GM20000 (cell line): Measurements from ENCODE around the gene DST.

Experiments used
- DNase-seq: peaks from one replicate; pipeline ENCODE4 v3.0.0; 2012; ENCODE audit warnings: low spot score
- TF ChIP-seq, protein P1 (sequence below): IDR thresholded peaks from 2 replicates; pipeline ENCODE4 v1.5.1; 2012; ENCODE audit warnings: mild to moderate bottlenecking, control low read depth; ENCODE audit errors: extremely low read depth, missing control alignments

The DST gene

DNA sequence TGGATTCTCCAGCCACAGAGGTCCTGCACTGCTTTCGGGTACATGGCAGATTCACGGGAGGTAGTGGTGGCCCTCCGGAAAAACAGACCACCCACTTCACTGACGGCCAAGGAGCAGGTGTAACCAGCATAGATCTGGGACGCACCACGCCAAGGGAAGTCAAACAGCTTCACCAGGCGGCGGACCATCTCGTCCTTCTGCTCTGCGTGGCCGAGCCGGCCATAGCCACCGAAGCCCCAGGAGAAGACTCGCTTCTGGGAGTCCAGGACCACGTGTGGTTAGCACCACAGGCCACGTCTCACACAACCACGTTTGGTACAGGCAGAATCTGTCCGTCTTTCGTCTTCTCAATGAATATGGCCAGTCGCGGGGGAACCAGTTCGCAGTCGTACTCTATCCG is 210.5 kb downstream of the DST start:
- TF ChIP-seq, protein P1, sequence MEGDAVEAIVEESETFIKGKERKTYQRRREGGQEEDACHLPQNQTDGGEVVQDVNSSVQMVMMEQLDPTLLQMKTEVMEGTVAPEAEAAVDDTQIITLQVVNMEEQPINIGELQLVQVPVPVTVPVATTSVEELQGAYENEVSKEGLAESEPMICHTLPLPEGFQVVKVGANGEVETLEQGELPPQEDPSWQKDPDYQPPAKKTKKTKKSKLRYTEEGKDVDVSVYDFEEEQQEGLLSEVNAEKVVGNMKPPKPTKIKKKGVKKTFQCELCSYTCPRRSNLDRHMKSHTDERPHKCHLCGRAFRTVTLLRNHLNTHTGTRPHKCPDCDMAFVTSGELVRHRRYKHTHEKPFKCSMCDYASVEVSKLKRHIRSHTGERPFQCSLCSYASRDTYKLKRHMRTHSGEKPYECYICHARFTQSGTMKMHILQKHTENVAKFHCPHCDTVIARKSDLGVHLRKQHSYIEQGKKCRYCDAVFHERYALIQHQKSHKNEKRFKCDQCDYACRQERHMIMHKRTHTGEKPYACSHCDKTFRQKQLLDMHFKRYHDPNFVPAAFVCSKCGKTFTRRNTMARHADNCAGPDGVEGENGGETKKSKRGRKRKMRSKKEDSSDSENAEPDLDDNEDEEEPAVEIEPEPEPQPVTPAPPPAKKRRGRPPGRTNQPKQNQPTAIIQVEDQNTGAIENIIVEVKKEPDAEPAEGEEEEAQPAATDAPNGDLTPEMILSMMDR, result no peak
- DNase-seq, result no peak

DNA sequence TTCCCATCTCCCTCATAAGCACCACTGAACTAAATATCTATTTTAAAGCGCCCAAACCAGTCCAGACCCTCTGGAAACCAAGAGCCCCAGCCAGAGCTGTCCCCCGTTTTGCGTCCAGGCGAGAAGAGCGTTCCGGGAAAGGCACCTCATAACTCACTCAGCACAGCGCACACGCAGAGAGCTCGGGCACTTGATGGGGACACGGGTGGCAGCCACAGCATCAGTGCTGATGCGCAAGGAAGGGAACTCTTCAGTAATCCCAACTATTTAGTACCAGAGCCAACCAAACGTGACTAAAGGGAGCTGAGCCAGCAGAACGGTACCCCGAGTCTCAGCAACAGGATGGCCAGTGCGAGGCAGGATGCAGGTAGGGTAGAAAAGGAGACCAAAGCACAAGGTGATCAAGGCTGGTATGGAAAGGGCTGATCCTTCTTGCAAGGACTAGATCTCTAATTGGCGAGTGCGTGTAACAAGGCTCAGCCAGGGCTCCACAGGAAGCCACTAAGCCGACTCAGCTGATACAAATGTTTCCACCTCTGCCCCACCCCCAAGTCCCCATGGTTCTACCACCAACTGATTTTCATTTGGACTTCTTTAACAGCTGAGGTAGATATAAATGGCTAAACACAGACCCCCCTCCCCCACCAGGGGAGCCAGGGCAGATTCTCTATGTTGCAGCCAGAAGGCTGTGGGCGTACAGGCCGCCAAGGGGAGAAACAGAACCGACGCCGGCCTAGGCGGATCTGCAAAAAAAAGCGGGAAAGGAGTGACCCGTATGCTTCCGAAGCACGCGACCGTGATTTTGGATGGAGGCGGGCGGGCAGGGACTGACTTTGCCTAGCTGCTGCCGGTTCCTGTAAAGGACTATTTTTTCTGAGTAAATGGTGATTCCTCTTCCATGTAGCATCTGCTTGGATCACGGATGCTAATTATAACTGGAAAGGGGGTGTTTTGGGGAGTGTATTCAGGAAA is 211.8 kb downstream of the DST start:
- no peak for DNase-seq
- TF ChIP-seq, protein P1, result no peak

DNA sequence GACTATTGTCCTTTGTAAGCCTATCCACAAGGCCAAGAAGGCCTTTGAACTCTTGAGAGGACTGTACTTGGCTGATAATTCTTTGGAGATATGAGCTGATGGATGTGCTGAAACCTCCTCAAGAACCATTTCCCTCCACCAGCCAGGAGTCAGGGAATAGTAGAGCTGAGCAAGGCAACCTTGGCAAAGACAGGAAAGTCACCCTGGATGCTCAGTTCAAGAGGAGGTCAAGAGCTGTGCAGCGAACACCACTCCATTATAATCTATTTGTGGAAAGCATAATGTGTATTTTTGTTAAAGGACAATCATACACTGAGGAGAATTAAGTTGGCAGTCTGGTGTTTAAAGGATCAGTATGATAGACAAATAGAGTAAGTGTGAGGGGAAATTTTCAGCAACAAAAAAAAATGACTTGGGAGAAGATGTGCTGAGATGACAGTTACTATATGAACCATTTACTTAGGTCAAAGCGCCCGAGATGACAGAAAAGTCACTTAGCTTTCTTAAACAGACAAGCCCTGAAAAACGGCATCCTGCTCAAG is 218.1 kb downstream of the DST start:
- DNase-seq, result no peak
- TF ChIP-seq, protein P1, result no peak

DNA sequence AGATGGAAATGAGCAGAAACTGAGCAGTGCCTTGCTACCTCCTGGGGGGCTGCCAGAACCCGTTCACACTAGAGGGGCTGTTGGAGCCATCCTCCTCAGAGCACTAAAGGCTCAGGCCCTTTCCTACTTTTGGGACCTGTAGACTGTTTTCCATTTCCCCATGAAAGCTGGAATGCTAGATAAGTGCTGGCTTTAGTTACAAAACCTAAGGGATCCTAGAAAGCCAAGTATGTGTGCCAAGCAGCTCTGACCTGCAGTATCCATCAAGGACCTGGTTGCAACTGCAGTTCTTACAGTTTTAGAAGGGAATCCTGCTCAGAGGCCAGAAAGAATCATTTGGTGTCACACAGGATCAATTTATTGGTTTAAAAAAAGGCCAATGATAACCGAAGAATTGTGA is 218.6 kb downstream of the DST start:
- no peak for DNase-seq
- TF ChIP-seq, protein P1, result no peak

DNA sequence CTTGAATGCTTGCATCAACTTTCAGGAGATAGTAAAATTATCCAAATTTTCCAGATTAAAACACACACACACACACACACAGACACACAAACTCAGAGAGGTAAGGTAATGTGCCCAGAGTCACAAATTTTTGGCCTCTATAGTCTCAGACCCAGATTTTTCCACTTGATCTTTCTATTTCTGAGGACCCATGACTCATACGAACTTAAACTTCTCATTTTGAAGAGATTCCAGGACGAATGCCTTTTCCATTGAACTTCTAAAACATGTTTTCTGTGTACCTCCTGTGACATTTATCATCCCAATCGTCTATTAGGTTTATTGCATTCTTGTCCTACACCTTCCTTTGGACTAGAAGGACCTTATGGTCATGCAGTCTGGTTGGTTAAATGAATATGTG is 222.4 kb downstream of the DST start:
- no peak for DNase-seq

DNA sequence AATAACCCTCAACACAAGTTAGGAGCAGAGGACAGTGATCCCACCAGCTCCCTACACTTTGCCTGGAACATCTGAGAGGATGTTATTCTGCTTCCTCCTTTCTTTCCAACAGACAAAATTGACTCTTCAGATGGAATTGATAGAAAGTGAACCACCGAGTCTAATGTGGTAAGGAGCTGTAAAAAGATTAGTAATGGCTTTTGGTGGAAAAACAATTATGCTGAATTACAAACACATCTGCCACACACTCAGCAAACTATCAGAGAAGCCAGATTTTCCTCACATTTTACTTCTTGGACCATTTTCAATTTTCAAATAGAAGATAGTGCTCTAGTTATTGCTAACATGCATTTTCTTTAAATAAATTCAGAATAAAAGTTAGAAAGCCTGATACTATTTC is 223.5 kb downstream of the DST start:
- TF ChIP-seq, protein P1, result no peak
- DNase-seq, result no peak

More for the DNA sequence above, 222.4 kb downstream of the DST start:
- TF ChIP-seq, protein P1, result no peak

DNA sequence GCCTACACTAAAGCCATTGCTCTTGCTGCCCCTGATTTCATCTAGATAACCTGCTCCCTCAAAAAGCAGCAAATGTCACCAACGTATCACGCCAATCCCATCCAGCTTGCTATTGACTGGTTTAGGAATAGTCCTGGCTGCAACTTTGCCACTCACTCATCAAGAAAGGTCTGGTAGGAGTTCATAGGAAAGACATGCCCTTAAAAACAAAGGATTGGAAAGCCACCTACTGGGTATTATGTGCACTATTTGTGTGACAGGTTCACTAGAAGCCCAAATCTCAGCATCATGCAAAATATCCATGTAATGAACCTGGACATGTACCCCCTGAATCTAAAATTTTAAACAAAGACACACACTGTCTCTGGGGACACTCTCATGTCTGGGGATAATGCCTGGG is 224.9 kb downstream of the DST start:
- TF ChIP-seq, protein P1, result no peak
- DNase-seq, result no peak
